LNCaP clone FGC (cell line): ENCODE measurements around the gene PTER.

Source experiments
- DNase-seq: peaks from one replicate; pipeline ENCODE4 v3.0.0-alpha.2; 2011; ENCODE audit warnings: low read depth
- H3K4me3 ChIP-seq: 2 replicates; pipeline ENCODE4 v1.5.1; 2011; ENCODE audit warnings: mild to moderate bottlenecking, low read depth, low read length, control low read depth
- CTCF ChIP-seq: IDR thresholded peaks from 2 replicates; pipeline ENCODE4 v1.5.1; 2012; ENCODE audit warnings: mild to moderate bottlenecking; ENCODE audit not compliant: control insufficient read depth, insufficient read depth; ENCODE audit errors: extremely low read depth

Gene PTER

GRCh38 chr10:16436758-16437539 lies at the start of gene PTER:
Gene PTER (plus strand): TSS chr10:16437010. CDS start chr10:16484385, 47,375 bp downstream.
- peak within 1 kb of the TSS; percentile 70 for H3K4me3 ChIP-seq
- peak; percentile 89 for DNase-seq
- TF ChIP-seq CTCF = no peak

- H3K4me3 ChIP-seq = no peak overlapping the region
- DNase-seq = no peak
- TF ChIP-seq CTCF = no peak
Measured at GRCh38 chr10:16392531-16393069, 44.2 kb upstream of the PTER start.

- H3K4me3 ChIP-seq = no peak overlapping the region
Measured at GRCh38 chr10:16393271-16393858, 43.4 kb upstream of the PTER start.

GRCh38 chr10:16401416-16401815 lies 35.4 kb upstream of the PTER start:
- no peak for TF ChIP-seq CTCF
- no peak for DNase-seq
- no peak overlapping the region for H3K4me3 ChIP-seq

More at GRCh38 chr10:16393271-16393858, 43.4 kb upstream of the PTER start:
- no peak for DNase-seq
- no peak for TF ChIP-seq CTCF

GRCh38 chr10:16408379-16408778 lies 28.4 kb upstream of the PTER start:
- no peak overlapping the region for H3K4me3 ChIP-seq
- no peak for TF ChIP-seq CTCF
- no peak for DNase-seq

GRCh38 chr10:16417341-16417740 lies 19.5 kb upstream of the PTER start:
- no peak overlapping the region for H3K4me3 ChIP-seq
- DNase-seq = no peak
- TF ChIP-seq CTCF = no peak
